ENCODE measurements around the gene CFAP47.
"Not testable (repeated sequence)": the region's sequence is repeated elsewhere in the genome, so short reads cannot be mapped to it uniquely, and the experiment has no call there.

CFAP47 gene

DNA sequence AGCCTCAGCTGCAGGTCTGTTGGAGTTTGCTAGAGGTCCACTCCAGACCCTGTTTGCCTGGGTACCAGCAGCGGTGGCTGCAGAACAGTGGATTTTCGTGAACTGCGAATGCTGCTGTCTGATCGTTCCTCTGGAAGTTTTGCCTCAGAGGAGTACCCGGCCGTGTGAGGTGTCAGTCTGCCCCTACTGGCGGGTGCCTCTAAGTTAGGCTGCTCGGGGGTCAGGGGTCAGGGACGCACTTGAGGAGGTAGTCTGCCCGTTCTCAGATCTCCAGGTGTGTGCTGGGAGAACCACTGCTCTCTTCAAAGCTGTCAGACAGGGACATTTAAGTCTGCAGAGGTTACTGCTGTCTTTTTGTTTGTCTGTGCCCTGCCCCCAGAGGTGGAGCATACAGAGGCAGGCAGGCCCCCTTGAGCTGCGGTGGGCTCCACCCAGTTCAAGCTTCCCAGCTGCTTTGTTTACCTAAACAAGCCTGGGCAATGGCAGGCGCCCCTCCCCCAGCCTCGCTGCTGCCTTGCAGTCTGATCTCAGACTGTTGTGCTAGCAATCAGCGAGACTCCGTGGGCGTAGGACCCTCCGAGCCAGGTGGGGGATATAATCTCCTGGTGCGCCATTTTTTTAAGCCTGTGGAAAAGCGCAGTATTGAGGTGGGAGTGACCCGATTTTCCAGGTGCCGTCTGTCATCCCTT, 315.4 kb downstream of the CFAP47 start:
- not testable (repeated sequence) for DNase-seq

- no peak for DNase-seq
These were observed 321.9 kb downstream of the CFAP47 start for GRCh38 chrX:36241397-36241796.

DNA sequence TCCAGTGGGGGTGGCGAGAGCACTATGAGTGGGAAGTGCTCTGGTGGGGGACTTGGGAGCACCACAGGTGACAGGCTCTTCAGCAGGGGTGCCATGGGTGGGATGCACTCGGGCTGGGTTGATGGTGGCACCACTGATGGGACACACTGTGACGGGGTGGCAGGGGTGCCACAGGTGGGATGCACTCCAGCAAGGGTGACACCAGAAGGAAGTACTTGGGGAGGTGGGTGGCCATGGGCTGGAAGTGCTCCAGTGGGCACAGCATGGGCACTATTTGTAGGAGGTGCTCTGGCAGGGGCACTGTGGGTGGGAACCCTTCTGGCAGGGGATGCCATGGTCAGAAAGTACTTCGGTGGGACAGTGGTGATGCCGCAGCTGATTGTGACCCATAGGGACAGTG, 346.6 kb downstream of the CFAP47 start:
- no peak for DNase-seq

- no peak for DNase-seq
These were observed 390.6 kb downstream of the CFAP47 start for GRCh38 chrX:36310136-36310535.

DNA sequence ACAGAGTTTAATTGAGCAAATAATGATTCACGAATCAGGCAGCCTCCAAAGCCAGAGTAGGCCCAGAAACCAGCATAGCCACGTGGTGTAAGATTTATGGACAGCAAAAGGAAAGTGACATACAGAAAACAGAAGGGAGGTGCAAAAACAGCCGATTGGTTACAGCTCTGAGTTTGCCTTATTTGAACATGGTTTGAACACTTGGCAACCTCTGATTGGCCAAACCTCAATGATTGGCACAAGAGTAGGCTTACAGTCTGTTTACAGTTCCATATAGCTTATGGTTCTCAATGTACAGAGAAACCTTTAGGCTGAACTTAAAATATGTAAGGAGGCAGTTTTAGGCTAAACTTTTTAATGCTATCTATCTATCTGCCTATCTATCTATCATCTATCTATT, 394.8 kb downstream of the CFAP47 start:
- no peak for DNase-seq

- DNase-seq, result no peak
These were observed 415.0 kb downstream of the CFAP47 start for GRCh38 chrX:36334572-36334971.

DNA sequence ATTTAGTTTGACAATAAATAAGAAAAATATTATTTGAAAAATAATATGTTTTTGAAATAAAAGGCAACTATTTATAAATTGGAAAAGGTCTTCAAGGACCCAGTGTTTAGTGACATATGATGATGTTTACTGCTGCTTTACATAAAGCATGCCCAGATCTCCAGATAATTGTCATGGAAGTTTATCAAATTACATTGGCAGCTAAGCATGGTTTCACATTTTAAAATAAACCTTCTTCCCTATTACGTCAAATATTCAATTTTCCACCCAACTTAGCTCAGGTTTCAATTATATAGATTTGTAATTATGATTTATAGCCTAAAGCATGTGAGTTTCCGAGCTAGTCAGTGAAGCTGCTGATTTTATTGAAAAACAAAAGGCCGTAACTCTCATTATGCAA, 417.2 kb downstream of the CFAP47 start:
- no peak for DNase-seq

- no peak for DNase-seq
These were observed 424.8 kb downstream of the CFAP47 start for GRCh38 chrX:36344301-36344700.

DNA sequence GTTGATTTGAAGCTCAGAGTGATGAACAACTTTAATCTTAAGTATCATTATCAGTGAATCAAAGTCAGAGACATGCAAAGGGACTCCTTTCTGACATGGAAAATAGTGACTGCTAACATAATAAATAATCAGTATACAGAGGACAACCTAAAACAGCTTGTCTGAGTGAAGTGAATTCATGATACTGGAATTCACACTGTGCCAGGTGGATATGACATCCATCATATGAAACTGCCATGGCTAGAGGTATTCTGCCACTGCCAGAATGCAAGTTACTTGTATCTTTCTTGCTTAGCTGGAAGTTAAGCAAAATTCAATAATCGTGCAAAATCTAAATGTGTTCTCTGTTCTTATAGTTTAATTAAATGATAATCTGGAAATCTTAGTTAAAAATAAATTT, 429.0 kb downstream of the CFAP47 start:
- DNase-seq, result no peak

- no peak for DNase-seq
These were observed 438.3 kb downstream of the CFAP47 start for GRCh38 chrX:36357855-36358254.

- DNase-seq, result no peak
These were observed 444.7 kb downstream of the CFAP47 start for GRCh38 chrX:36364262-36364661.

GRCh38 chrX:36383495-36383894, 464.0 kb downstream of the CFAP47 start:
- DNase-seq, result no peak

DNA sequence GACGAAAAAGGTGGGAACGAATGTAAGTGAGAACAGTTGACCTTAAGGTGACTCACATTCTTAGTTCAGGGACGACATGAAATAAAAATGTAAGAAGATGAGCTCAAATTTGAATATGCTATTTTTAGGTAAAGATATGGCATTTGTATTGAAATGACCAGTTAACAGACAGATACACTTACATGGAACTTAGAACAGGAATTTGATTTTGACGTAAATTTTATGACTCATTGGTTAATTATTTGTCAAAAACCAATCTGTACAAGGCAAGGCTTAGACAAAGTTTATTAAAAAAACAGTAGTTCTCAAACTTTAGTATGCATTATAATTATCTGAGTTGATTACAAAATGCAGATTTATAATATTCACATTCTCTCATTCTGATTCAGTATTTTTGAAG, 469.4 kb downstream of the CFAP47 start:
- DNase-seq, result no peak

DNA sequence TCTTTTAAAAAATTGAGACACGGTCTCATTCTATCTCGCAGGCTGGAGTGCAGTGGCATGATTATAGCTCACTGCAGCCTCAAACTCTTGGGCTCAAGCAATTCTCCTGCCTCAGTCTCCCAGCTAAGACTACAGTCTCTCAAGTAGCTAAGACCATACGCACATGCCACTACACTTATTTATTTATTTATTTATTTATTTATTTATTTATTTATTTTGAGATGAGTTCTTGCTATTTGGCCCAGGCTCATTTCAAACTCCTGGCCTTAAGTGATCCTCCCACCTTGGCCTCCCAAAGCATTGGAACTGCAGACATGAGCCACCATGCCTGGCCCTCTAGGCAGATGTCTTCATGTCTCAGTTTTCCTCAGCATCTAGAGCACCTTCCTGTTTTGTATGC, 482.2 kb downstream of the CFAP47 start:
- no peak for DNase-seq

DNA sequence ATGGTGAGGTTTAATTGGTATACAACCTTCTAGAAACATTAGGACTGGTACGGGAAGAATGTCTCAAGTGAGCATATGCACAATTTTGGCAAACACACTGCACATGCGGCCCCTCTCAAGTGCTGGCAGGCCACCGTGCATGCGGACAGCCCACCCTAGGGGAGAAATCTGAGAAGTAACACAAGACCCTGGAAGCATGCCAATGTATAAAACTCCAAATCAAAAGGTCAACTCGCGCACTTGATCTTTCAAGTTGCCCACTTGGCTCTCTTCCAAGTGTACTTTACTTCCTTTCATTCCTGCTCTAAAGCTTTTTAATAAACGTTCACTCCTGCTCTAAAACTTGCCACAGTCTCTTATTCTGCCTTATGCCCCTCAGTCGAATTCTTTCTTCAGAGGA, 488.3 kb downstream of the CFAP47 start:
- DNase-seq, result no peak

DNA sequence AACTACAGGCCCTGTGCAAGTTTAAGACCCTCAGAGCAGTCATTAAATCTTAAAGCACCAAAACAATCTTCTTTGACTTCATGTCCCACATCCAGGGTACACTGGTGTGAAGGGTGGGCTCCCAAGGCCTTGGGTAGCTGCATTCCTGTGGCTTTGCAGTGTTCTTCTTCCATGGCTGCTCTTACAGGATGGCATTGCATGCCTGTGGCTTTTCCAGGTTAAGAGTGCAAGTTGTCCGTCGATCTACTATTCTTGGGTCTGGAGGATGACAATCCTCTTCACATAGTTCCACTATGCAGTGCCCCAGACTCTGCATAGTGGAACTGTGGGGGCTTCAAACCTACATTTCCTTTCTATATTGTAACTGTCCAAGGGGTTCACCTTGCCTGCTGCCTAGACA, 494.5 kb downstream of the CFAP47 start:
- no peak for DNase-seq

- no peak for DNase-seq
These were observed 502.8 kb downstream of the CFAP47 start for GRCh38 chrX:36422368-36422767.

DNA sequence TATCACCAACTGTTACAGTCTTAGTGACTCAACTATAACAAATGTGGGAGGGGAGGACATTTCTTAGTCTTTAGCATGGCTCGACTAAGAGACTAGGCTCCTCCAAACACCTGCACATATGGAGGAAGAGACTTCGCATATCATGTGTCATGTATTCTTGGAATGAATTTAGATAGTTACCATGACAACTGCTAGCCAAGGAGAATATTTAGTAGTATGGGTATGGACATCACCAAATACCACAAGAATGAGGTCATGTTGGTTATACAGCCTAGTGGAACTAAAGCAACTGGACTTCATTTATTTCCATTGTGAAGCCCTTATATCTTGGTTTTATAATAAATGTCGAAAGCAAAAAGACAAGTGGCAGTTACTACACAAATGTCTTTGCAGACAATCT, 512.3 kb downstream of the CFAP47 start:
- no peak for DNase-seq

DNA sequence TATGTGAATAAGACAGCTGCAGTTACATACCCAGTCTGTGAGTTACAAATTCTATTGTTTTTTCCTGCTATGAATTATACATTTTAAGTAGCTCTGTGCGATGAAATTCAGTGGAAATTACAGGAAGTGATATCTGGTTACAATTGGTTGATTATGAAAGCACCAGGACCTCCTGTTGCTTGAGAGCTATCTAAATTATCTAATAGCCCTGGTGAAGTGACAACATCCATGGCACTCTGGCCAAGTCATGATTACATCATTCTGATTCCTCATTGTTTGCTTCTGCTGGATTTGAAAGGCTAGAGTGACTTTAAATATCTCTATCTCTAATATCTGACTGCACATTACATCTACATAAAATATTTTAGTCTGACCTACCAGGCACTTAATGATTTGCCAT, 515.0 kb downstream of the CFAP47 start:
- no peak for DNase-seq
